ENCODE measurements around the gene FAM181A.

Gene FAM181A
- long read RNA-seq, result 0 reads

DNA sequence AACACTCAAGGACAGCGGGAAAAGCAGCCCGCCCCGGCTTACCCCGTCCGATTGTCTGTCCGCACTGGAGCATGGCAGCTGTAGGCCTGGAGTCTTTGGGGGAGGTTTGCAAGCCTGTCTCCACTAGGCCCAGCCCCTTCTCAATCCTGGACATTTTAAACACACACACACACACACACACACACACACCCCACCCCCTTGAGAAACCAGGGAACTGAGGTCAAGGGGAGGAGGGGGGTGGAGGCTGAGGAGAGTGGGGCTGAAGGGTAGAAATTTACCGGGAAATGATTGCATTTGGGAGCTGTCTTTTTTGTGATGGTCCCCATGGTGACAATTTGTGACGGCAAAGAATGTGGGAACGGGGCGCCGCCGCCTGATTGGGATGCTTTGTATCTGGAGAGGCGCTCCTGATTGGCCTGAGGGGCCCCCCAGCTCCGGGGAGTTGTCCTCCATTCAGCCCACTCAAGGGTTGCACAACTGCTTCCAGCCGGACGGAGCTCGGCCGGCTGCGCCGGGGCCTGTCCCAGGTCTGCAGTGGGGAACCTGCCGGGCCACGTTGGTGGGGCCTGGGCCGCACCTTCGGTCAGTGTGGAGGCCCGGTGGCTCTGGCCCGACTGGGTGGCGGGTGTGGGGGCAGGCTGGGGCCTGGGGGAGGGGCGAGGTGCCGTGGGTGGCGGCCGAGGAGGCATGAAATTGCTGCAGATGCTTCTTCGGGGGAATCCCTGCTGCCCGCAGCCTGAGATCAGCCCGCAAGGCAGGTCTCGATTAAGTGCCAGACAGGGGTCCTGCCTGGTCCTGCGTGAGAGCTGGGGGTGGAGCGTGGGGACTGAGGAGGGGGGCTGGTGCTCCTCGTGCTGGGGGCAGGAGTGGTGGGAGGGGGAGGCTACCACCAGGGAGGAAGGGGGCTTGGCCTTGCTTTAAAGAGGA is at the start of gene FAM181A:
FAM181A (plus strand) TSS at position 472 of the 927 bp plus-strand sequence. CDS start 942 bp downstream, outside the sequence.
- DNase-seq (ENCODE audit: low read depth in 1 of 2, low spot score in 1 of 2), result no peak
- TF ChIP-seq SPI1 (IDR thresholded peaks at IDR 0.05; ENCODE audit: borderline replicate concordance, low read depth), result no peak
- TF ChIP-seq, protein P1, sequence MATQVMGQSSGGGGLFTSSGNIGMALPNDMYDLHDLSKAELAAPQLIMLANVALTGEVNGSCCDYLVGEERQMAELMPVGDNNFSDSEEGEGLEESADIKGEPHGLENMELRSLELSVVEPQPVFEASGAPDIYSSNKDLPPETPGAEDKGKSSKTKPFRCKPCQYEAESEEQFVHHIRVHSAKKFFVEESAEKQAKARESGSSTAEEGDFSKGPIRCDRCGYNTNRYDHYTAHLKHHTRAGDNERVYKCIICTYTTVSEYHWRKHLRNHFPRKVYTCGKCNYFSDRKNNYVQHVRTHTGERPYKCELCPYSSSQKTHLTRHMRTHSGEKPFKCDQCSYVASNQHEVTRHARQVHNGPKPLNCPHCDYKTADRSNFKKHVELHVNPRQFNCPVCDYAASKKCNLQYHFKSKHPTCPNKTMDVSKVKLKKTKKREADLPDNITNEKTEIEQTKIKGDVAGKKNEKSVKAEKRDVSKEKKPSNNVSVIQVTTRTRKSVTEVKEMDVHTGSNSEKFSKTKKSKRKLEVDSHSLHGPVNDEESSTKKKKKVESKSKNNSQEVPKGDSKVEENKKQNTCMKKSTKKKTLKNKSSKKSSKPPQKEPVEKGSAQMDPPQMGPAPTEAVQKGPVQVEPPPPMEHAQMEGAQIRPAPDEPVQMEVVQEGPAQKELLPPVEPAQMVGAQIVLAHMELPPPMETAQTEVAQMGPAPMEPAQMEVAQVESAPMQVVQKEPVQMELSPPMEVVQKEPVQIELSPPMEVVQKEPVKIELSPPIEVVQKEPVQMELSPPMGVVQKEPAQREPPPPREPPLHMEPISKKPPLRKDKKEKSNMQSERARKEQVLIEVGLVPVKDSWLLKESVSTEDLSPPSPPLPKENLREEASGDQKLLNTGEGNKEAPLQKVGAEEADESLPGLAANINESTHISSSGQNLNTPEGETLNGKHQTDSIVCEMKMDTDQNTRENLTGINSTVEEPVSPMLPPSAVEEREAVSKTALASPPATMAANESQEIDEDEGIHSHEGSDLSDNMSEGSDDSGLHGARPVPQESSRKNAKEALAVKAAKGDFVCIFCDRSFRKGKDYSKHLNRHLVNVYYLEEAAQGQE (IDR thresholded peaks at IDR 0.05; ENCODE audit: insufficient replicate concordance, low read depth), result no peak
- TF ChIP-seq POLR2AphosphoS5 (IDR thresholded peaks at IDR 0.05; ENCODE audit: low read depth), result no peak
- TF ChIP-seq, protein P2, sequence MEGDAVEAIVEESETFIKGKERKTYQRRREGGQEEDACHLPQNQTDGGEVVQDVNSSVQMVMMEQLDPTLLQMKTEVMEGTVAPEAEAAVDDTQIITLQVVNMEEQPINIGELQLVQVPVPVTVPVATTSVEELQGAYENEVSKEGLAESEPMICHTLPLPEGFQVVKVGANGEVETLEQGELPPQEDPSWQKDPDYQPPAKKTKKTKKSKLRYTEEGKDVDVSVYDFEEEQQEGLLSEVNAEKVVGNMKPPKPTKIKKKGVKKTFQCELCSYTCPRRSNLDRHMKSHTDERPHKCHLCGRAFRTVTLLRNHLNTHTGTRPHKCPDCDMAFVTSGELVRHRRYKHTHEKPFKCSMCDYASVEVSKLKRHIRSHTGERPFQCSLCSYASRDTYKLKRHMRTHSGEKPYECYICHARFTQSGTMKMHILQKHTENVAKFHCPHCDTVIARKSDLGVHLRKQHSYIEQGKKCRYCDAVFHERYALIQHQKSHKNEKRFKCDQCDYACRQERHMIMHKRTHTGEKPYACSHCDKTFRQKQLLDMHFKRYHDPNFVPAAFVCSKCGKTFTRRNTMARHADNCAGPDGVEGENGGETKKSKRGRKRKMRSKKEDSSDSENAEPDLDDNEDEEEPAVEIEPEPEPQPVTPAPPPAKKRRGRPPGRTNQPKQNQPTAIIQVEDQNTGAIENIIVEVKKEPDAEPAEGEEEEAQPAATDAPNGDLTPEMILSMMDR (IDR thresholded peaks at IDR 0.05; ENCODE audit: insufficient read depth, low read length), result no peak
- no peak for TF ChIP-seq GABPA (IDR thresholded peaks at IDR 0.05; ENCODE audit: low read depth)
- no peak within 1 kb of the TSS for H3K4me3 ChIP-seq (replicated peaks; ENCODE audit: insufficient read depth, low read length)
- no peaks in the 10 kb centered on the region for H3K27me3 ChIP-seq (ENCODE audit: insufficient read depth, poor library complexity, severe bottlenecking)
- H3K27ac ChIP-seq (replicated peaks), result no peak within 1 kb of the TSS

DNA sequence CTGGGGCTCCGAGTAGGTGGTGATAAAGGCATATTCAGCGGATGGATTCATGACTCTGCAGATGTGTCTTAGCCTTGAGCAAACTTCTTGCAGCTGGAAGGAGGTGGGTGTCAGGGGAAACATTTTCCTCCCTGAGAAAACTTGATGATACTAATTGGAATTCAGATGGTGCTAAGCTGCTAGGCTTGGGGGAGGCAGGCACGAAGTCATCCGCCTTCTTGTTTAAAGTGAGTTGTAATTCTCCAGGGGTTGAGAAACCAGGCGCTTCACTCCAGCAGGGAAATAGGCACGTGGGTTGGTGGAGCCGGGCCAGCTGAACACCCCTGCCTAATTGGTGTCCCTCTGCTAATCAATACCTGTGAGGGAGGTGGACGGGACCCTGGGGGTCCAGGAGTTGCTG is 48.9 kb upstream of the FAM181A start:
- no peak for TF ChIP-seq GABPA (IDR thresholded peaks at IDR 0.05; ENCODE audit: low read depth)
- TF ChIP-seq, protein P1 (IDR thresholded peaks at IDR 0.05; ENCODE audit: insufficient replicate concordance, low read depth), result no peak
- no peak for TF ChIP-seq SPI1 (IDR thresholded peaks at IDR 0.05; ENCODE audit: borderline replicate concordance, low read depth)
- H3K27me3 ChIP-seq (ENCODE audit: insufficient read depth, poor library complexity, severe bottlenecking), result no peaks in the 10 kb centered on the region
- no peak overlapping the region for H3K27ac ChIP-seq (replicated peaks)
- H3K4me3 ChIP-seq (replicated peaks; ENCODE audit: insufficient read depth, low read length), result no peak overlapping the region
- DNase-seq (ENCODE audit: low read depth in 1 of 2, low spot score in 1 of 2), result no peak

DNA sequence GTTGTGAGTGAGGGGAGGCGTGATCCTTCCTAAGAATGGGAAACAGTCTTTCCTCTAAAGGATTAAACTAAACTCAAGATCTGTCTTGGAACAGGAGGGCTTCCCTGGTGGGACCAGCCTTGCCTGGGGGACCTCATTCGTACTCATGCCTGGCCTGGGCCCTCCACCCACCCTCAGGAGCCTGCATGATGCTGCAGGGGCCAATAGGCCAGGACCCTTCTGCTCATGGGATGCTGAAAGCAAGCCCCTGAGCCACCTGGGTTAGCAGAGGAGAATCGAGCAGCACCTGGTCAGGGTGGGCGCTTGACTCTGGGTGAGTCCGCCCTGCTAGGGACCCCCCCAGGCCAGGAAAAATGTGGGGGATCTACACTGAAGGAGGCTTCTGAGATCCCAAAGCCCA is 48.3 kb upstream of the FAM181A start:
- Histone ChIP-seq H3K27ac (replicated peaks) (no peak overlapping the region), H3K4me3 (replicated peaks; ENCODE audit: insufficient read depth, low read length) (no peak overlapping the region), H3K27me3 (ENCODE audit: insufficient read depth, poor library complexity, severe bottlenecking) (no peaks in the 10 kb centered on the region)
- no peak for DNase-seq (ENCODE audit: low read depth in 1 of 2, low spot score in 1 of 2)
- TF ChIP-seq POLR2AphosphoS5 (IDR thresholded peaks at IDR 0.05; ENCODE audit: low read depth) (no peak), GABPA (IDR thresholded peaks at IDR 0.05; ENCODE audit: low read depth) (no peak), SPI1 (IDR thresholded peaks at IDR 0.05; ENCODE audit: borderline replicate concordance, low read depth) (no peak)
- TF ChIP-seq, protein P2 (IDR thresholded peaks at IDR 0.05; ENCODE audit: insufficient read depth, low read length), result no peak
- TF ChIP-seq, protein P1 (IDR thresholded peaks at IDR 0.05; ENCODE audit: insufficient replicate concordance, low read depth), result no peak
